ENCODE measurements around the gene SFRP2.

DNA sequence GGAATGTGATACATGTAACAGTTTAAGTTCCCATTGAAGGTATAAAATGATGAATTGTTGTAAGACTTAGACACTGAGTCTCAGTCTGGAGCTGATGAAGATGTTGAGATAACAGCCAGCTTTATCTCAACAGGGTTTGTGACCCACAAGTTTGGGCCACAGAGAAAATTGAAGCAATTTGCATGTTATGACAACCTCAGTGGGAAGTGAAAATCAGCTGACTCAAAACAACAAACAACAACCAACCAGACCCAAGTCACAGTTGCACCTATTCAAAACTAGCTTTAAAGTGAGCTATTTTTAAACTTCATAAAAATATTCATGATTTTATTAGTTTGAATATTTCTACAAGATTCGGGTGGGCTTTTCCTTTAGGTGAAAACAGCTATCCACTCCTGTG lies 8.0 kb downstream of the SFRP2 start:
- no peak for TF ChIP-seq SRF (IDR thresholded peaks at IDR 0.05; ENCODE audit: low read depth in 2 of 2, low read length in 2 of 2)
- TF ChIP-seq CHD4 (IDR thresholded peaks at IDR 0.05) = no peak
- no peak for TF ChIP-seq ESRRA (IDR thresholded peaks at IDR 0.05; ENCODE audit: low read length)
- no peak for TF ChIP-seq POLR2A (IDR thresholded peaks at IDR 0.05; ENCODE audit: low read depth, low read length)
- TF ChIP-seq GABPA (IDR thresholded peaks at IDR 0.05; ENCODE audit: low read depth) = no peak
- TF ChIP-seq JUND (IDR thresholded peaks at IDR 0.05; ENCODE audit: low read depth, low read length) = no peak
- TF ChIP-seq, protein P1, sequence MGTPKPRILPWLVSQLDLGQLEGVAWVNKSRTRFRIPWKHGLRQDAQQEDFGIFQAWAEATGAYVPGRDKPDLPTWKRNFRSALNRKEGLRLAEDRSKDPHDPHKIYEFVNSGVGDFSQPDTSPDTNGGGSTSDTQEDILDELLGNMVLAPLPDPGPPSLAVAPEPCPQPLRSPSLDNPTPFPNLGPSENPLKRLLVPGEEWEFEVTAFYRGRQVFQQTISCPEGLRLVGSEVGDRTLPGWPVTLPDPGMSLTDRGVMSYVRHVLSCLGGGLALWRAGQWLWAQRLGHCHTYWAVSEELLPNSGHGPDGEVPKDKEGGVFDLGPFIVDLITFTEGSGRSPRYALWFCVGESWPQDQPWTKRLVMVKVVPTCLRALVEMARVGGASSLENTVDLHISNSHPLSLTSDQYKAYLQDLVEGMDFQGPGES (IDR thresholded peaks at IDR 0.05) = no peak
